ENCODE measurements around the gene PCLO. TPM values are rescaled to one million over a fixed set of nuclear protein-coding genes. Genes with fewer than 3 reads are reported as not detected.

The PCLO gene
- polyA plus RNA-seq, 1 donor (not counting 4 experiments of a cell fraction or from before 2014, with no cell fraction given): 1.8 TPM

- no peaks in the 10 kb centered on the region for H3K9me3 ChIP-seq (ENCODE audit: control insufficient read depth, low read depth, low read length)
- H4K20me1 ChIP-seq (ENCODE audit: control insufficient read depth, extremely low read depth, insufficient read depth, low read length): no peaks in the 10 kb centered on the region
- no peak overlapping the region for H2AFZ ChIP-seq (ENCODE audit: control insufficient read depth, low read length)
- H3K4me3 ChIP-seq (ENCODE audit: control insufficient read depth in 2 of 3, extremely low read depth in 1 of 3, insufficient read depth in 2 of 3, low read depth in 1 of 3, low read length in 3 of 3): no peak overlapping the region
- no peaks in the 10 kb centered on the region for H3K4me1 ChIP-seq (ENCODE audit: control insufficient read depth, extremely low read depth, insufficient read depth, low read length)
- H3K27me3 ChIP-seq (ENCODE audit: control insufficient read depth, extremely low read depth, insufficient read depth, low read length): no peaks in the 10 kb centered on the region
- H3K9me1 ChIP-seq (ENCODE audit: control insufficient read depth, extremely low read depth, insufficient read depth, low read length): no peaks in the 10 kb centered on the region
- TF ChIP-seq, protein P1, sequence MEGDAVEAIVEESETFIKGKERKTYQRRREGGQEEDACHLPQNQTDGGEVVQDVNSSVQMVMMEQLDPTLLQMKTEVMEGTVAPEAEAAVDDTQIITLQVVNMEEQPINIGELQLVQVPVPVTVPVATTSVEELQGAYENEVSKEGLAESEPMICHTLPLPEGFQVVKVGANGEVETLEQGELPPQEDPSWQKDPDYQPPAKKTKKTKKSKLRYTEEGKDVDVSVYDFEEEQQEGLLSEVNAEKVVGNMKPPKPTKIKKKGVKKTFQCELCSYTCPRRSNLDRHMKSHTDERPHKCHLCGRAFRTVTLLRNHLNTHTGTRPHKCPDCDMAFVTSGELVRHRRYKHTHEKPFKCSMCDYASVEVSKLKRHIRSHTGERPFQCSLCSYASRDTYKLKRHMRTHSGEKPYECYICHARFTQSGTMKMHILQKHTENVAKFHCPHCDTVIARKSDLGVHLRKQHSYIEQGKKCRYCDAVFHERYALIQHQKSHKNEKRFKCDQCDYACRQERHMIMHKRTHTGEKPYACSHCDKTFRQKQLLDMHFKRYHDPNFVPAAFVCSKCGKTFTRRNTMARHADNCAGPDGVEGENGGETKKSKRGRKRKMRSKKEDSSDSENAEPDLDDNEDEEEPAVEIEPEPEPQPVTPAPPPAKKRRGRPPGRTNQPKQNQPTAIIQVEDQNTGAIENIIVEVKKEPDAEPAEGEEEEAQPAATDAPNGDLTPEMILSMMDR (optimal IDR thresholded peaks at IDR 0.05 in 1 of 3, IDR thresholded peaks at IDR 0.05 in 1 of 3, conservative IDR thresholded peaks at IDR 0.05 in 1 of 3; ENCODE audit: extremely low read depth in 1 of 3, insufficient read depth in 2 of 3, low read length in 3 of 3): no peak
- TF ChIP-seq EZH2 (IDR thresholded peaks at IDR 0.05; ENCODE audit: low read length): no peak
- no peaks in the 10 kb centered on the region for H3K79me2 ChIP-seq (ENCODE audit: control insufficient read depth, insufficient read depth, low read length)
- no peak for FAIRE-seq
- no peaks in the 10 kb centered on the region for H3K36me3 ChIP-seq (ENCODE audit: control insufficient read depth in 2 of 2, extremely low read depth in 1 of 2, insufficient read depth in 2 of 2, low read length in 2 of 2)
- DNase-seq (ENCODE audit: low read depth, low spot score): no peak
- H3K4me2 ChIP-seq (ENCODE audit: control insufficient read depth, extremely low read depth, insufficient read depth, low read depth, low read length): no peak overlapping the region
- dilution Hi-C loops (cut with MboI; ENCODE audit: extremely low pct_ligation_motif_present, low sequenced_read_pairs): no loop called here
- no peak overlapping the region for H3K27ac ChIP-seq (ENCODE audit: control insufficient read depth, insufficient read depth, low read length)
- no peak overlapping the region for H3K9ac ChIP-seq (ENCODE audit: control insufficient read depth, extremely low read depth, insufficient read depth, low read length)
Observed at GRCh38 chr7:83011954-83012353, 150.7 kb downstream of the PCLO start.

- Histone ChIP-seq H3K4me2 (ENCODE audit: control insufficient read depth, extremely low read depth, insufficient read depth, low read depth, low read length) (no peak overlapping the region), H3K4me1 (ENCODE audit: control insufficient read depth, extremely low read depth, insufficient read depth, low read length) (no peaks in the 10 kb centered on the region), H3K27ac (ENCODE audit: control insufficient read depth, insufficient read depth, low read length) (no peak overlapping the region), H3K36me3 (ENCODE audit: control insufficient read depth in 2 of 2, extremely low read depth in 1 of 2, insufficient read depth in 2 of 2, low read length in 2 of 2) (no peaks in the 10 kb centered on the region), H3K27me3 (ENCODE audit: control insufficient read depth, extremely low read depth, insufficient read depth, low read length) (no peaks in the 10 kb centered on the region), H3K9ac (ENCODE audit: control insufficient read depth, extremely low read depth, insufficient read depth, low read length) (no peak overlapping the region), H3K79me2 (ENCODE audit: control insufficient read depth, insufficient read depth, low read length) (no peaks in the 10 kb centered on the region), H2AFZ (ENCODE audit: control insufficient read depth, low read length) (no peak overlapping the region), H4K20me1 (ENCODE audit: control insufficient read depth, extremely low read depth, insufficient read depth, low read length) (no peaks in the 10 kb centered on the region), H3K9me1 (ENCODE audit: control insufficient read depth, extremely low read depth, insufficient read depth, low read length) (no peaks in the 10 kb centered on the region), H3K9me3 (ENCODE audit: control insufficient read depth, low read depth, low read length) (no peaks in the 10 kb centered on the region), H3K4me3 (ENCODE audit: control insufficient read depth in 2 of 3, extremely low read depth in 1 of 3, insufficient read depth in 2 of 3, low read depth in 1 of 3, low read length in 3 of 3) (no peak overlapping the region)
- DNase-seq (ENCODE audit: low read depth, low spot score) (no peak), FAIRE-seq (no peak)
- no peak for TF ChIP-seq EZH2 (IDR thresholded peaks at IDR 0.05; ENCODE audit: low read length)
- TF ChIP-seq, protein P1 (optimal IDR thresholded peaks at IDR 0.05 in 1 of 3, IDR thresholded peaks at IDR 0.05 in 1 of 3, conservative IDR thresholded peaks at IDR 0.05 in 1 of 3; ENCODE audit: extremely low read depth in 1 of 3, insufficient read depth in 2 of 3, low read length in 3 of 3): no peak
- dilution Hi-C loops (cut with MboI; ENCODE audit: extremely low pct_ligation_motif_present, low sequenced_read_pairs): no loop called here
Observed at GRCh38 chr7:83005410-83005809, 157.3 kb downstream of the PCLO start.

All from keratinocyte (primary cell).